OCI-LY3 (cell line): Measurements from ENCODE around the gene TMEM125.

Source experiments
- H2AFZ ChIP-seq: fragments of 200-600, 300-600 bp; shearing (Covaris generic); 2 replicates; pipeline ENCODE4 v1.6.0; 2014; ENCODE audit warnings: antibody characterized with exemption, low read depth, low read length
- H3K27ac ChIP-seq: fragments of 200-600, 300-600 bp; sonication (generic); 2 replicates; pipeline ENCODE4 v1.5.1; 2014; ENCODE audit warnings: mild to moderate bottlenecking, low read length, moderate library complexity, mixed read lengths
- H3K27me3 ChIP-seq: fragments of 200-600, 300-600 bp; sonication (generic); 2 replicates; pipeline ENCODE4 v1.6.1; 2014; ENCODE audit warnings: low read depth, low read length, mixed read lengths
- H3K36me3 ChIP-seq: fragments of 200-600, 300-600 bp; sonication (generic); replicated peaks from 2 replicates; pipeline ENCODE3; 2014; ENCODE audit warnings: low read depth, low read length, mixed read lengths
- H3K4me1 ChIP-seq: fragments of 300-600, 200-600 bp; sonication (generic); 2 replicates; pipeline ENCODE4 v1.6.1; 2014; ENCODE audit warnings: low read length, mixed read lengths
- H3K4me2 ChIP-seq: fragments of 200-600, 300-600 bp; sonication (generic); 2 replicates; pipeline ENCODE4 v1.6.1; 2014; ENCODE audit warnings: low read length, mixed read lengths
- H3K4me3 ChIP-seq: fragments of 300-600, 200-600 bp; sonication (generic); 2 replicates; pipeline ENCODE4 v1.5.1; 2014; ENCODE audit warnings: antibody characterized with exemption, mild to moderate bottlenecking, low read length, moderate library complexity
- H3K79me2 ChIP-seq: fragments of 300-600, 200-600 bp; shearing (Covaris generic); 2 replicates; pipeline ENCODE4 v1.6.1; 2014; ENCODE audit warnings: mild to moderate bottlenecking, low read length, mixed read lengths
- H3K9ac ChIP-seq: fragments of 300-600, 200-600 bp; shearing (Covaris generic); 2 replicates; pipeline ENCODE4 v1.6.0; 2014; ENCODE audit warnings: mild to moderate bottlenecking, low read length, moderate library complexity
- H3K9me3 ChIP-seq: fragments of 200-600, 300-600 bp; shearing (Covaris generic); 2 replicates; pipeline ENCODE4 v1.6.1; 2014; ENCODE audit warnings: low read length, mixed read lengths; ENCODE audit not compliant: insufficient read depth
- H4K20me1 ChIP-seq: fragments of 200-600, 300-600 bp; sonication (generic); 2 replicates; pipeline ENCODE4 v1.6.1; 2016; ENCODE audit warnings: low read length, mixed read lengths; ENCODE audit not compliant: insufficient read depth
- EZH2phosphoT487 ChIP-seq: fragments of 200-600 bp; shearing (Covaris generic); IDR thresholded peaks from 2 replicates; pipeline ENCODE4 v1.6.1; 2018; ENCODE audit warnings: antibody characterized with exemption, mixed run types, low read depth
- TF ChIP-seq, protein P1 (sequence below): fragments of 200-600, 300-600 bp; sonication (generic); IDR thresholded peaks from 2 replicates; pipeline ENCODE4 v1.5.1; 2014; ENCODE audit warnings: antibody characterized with exemption, low read length, low read depth

The TMEM125 gene

DNA sequence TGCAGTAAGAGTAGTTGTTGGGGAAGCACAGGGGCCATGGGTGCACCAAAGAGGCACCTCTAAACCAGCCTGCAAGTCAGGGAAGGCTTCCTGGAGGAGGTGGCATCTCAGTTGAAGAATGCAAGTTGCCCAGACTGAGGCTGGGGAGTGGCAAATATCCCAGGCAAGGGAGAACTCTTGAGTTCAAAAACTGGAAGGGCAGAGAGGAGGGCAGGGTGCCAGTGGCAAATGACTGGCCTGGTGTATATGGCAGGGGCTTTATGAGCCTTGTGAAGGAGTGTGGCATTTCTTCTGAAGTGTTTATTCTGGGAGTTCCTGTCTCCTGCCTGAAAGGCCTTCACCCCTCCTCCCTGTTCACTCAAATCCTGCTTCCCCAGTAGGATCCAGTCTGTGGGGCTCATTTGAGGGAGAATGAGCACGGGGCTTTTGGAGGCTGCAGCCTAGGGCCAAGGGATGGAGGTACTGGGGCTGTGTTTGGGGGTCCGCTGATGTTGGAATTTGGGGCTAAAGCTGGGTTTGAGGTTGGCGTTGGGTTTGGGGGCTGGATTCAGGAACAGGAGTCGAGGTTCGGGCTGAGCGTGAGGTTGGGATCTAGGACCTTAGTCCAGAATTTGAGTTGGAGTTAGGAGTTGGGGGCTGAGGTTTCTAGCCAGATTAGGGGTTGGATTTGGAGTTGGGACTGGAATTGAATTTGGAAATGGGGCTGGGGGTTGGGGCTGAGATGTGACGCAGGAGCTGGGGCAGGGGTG, at the start of gene TMEM125:
Gene TMEM125 (plus strand): TSS at position 357 of the 749 bp plus-strand sequence. CDS start 2,740 bp downstream, outside the sequence.
- Histone ChIP-seq H3K27ac (no peak within 1 kb of the TSS), H3K36me3 (no peaks in the 10 kb centered on the region), H3K9ac (no peak within 1 kb of the TSS), H3K4me2 (no peak within 1 kb of the TSS), H3K4me3 (no peak within 1 kb of the TSS), H3K79me2 (no peaks in the 10 kb centered on the region), H3K4me1 (no peaks in the 10 kb centered on the region), H3K27me3 (no peaks in the 10 kb centered on the region), H2AFZ (no peak within 1 kb of the TSS), H4K20me1 (no peaks in the 10 kb centered on the region), H3K9me3 (no peaks in the 10 kb centered on the region)
- TF ChIP-seq EZH2phosphoT487 = no peak
- TF ChIP-seq, protein P1, sequence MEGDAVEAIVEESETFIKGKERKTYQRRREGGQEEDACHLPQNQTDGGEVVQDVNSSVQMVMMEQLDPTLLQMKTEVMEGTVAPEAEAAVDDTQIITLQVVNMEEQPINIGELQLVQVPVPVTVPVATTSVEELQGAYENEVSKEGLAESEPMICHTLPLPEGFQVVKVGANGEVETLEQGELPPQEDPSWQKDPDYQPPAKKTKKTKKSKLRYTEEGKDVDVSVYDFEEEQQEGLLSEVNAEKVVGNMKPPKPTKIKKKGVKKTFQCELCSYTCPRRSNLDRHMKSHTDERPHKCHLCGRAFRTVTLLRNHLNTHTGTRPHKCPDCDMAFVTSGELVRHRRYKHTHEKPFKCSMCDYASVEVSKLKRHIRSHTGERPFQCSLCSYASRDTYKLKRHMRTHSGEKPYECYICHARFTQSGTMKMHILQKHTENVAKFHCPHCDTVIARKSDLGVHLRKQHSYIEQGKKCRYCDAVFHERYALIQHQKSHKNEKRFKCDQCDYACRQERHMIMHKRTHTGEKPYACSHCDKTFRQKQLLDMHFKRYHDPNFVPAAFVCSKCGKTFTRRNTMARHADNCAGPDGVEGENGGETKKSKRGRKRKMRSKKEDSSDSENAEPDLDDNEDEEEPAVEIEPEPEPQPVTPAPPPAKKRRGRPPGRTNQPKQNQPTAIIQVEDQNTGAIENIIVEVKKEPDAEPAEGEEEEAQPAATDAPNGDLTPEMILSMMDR = no peak

DNA sequence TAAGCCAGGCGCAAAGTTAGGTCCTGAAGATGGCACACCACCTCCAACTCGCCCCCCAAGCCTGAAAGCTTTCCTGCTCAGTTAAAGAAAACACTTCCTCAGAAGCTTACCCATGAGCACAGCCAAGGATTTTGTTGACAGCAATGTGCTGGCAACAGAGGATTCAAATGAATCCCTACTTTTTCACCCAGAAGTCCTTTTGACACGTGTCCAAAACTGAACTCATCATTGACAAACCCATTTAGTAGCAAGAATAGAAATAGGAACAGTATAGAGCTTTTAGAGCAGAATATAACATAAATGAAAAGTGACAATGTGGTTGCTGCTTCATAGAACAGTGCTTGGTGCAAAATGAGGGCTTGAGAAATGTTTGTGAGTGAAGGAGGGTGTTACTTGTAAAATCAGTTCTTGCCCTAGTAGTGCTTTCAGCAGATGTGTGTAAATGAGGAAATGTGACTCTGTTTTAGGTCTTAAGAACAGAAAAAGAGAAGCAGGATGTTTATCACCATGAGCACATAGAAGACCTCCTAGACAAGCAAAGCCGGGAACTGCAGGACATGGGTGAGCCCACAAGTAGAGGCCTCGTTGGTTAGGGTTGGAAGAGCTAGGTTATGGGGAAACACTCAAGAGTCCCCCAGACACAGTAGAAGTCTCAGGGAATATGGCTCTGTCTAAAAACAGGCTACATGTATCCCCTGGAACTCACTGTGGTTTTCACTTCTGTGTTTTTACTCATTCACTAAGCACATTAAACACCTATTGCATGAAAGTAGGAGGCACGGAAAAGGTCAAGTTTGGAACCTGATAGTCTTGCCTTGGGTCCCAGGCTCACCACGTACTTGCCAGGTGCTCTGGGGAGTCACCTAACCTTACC, 48.6 kb upstream of the TMEM125 start:
- peak overlapping the region; percentile 98 for H3K27ac ChIP-seq
- H3K79me2 ChIP-seq = no peaks in the 10 kb centered on the region
- peaks cover 34% of the 10 kb centered on the region for H3K4me1 ChIP-seq
- no peaks in the 10 kb centered on the region for H3K27me3 ChIP-seq
- H3K4me2 ChIP-seq = peak overlapping the region; percentile 97
- H3K9me3 ChIP-seq = no peaks in the 10 kb centered on the region
- H3K9ac ChIP-seq = peak overlapping the region; percentile 68
- no peaks in the 10 kb centered on the region for H4K20me1 ChIP-seq
- no peak for TF ChIP-seq EZH2phosphoT487
- TF ChIP-seq, protein P1 = no peak
- H3K4me3 ChIP-seq = peak overlapping the region; percentile 63
- peak overlapping the region; percentile 33; the same call in 1 of the 2 replicates for H2AFZ ChIP-seq
- no peaks in the 10 kb centered on the region for H3K36me3 ChIP-seq

DNA sequence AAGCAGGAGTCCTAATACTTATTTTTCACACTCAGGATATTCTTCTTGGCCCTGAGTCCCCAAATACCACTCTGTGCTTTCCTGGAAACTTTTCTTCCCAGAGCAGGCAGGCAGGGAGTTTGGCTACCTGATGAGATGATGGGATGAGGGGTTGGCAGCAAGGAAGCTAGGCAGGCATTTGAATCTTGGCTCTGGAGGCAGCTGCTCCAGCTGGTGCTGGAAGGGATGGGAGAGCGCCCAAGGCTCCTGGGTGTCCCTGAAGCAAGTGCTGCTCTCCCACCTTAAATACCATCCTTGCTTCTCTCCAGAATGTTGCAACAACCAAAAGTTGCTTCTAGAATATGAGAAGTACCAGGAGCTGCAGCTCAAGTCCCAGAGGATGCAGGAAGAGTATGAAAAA, 48.0 kb upstream of the TMEM125 start:
- Histone ChIP-seq H3K79me2 (no peaks in the 10 kb centered on the region), H4K20me1 (no peaks in the 10 kb centered on the region), H3K4me2 (peak overlapping the region; percentile 97), H3K4me3 (peak overlapping the region; percentile 63), H3K27me3 (no peaks in the 10 kb centered on the region), H3K9ac (peak overlapping the region; percentile 68), H3K27ac (peak overlapping the region; percentile 98), H3K9me3 (no peaks in the 10 kb centered on the region), H2AFZ (0 out of 2 replicates have a peak overlapping the region, but pooled peaks have one; percentile 1), H3K36me3 (no peaks in the 10 kb centered on the region), H3K4me1 (peaks cover 41% of the 10 kb centered on the region)
- TF ChIP-seq, protein P1 = no peak
- TF ChIP-seq EZH2phosphoT487 = no peak

DNA sequence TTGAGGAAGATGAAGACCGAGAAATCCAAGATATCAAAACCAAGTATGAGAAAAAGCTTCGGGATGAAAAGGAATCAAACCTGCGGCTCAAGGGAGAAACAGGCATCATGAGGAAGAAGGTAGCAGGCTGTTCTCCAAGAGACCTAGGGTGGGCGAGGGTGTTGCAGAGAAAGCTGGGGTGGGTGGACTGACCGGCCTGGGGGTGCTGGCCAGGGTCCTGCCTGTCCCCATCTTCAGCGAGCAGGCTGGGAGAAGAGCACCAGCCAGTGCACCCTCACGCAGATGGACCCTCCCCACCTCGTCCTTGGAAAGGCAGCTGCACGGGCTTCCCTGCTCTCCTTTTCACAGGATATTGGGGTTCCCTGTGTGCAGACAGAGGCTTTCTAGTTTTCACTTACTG, 46.9 kb upstream of the TMEM125 start:
- Histone ChIP-seq H3K9me3 (no peaks in the 10 kb centered on the region), H3K4me2 (no peak overlapping the region), H3K27ac (no peak overlapping the region), H4K20me1 (no peaks in the 10 kb centered on the region), H2AFZ (no peak overlapping the region), H3K79me2 (no peaks in the 10 kb centered on the region), H3K36me3 (no peaks in the 10 kb centered on the region), H3K9ac (no peak overlapping the region), H3K4me1 (peaks cover 48% of the 10 kb centered on the region), H3K27me3 (no peaks in the 10 kb centered on the region), H3K4me3 (no peak overlapping the region)
- TF ChIP-seq, protein P1 = no peak
- TF ChIP-seq EZH2phosphoT487 = no peak
